Ishikawa (cell line): Measurements from ENCODE around the gene ADSL.

Experiments used
- CEBPB ChIP-seq: IDR thresholded peaks from 2 replicates; pipeline ENCODE4 v1.6.1; 2012
- CREB1 ChIP-seq: IDR thresholded peaks from 2 replicates; pipeline ENCODE4 v1.6.1; 2012; ENCODE audit warnings: low read depth
- EGR1 ChIP-seq: IDR thresholded peaks from 2 replicates; pipeline ENCODE4 v1.6.1; 2012
- EP300 ChIP-seq: IDR thresholded peaks from 2 replicates; pipeline ENCODE4 v1.6.1; 2012; ENCODE audit warnings: borderline replicate concordance
- FOXM1 ChIP-seq: IDR thresholded peaks from 2 replicates; pipeline ENCODE4 v1.6.1; 2012; ENCODE audit warnings: low read depth, borderline replicate concordance
- MAX ChIP-seq: IDR thresholded peaks from 2 replicates; pipeline ENCODE4 v1.6.1; 2012
- NFIC ChIP-seq: IDR thresholded peaks from 2 replicates; pipeline ENCODE4 v1.6.1; 2012
- RAD21 ChIP-seq: IDR thresholded peaks from 2 replicates; pipeline ENCODE4 v1.6.1; 2012; ENCODE audit warnings: low read depth
- TAF1 ChIP-seq: IDR thresholded peaks from 2 replicates; pipeline ENCODE4 v1.6.1; 2012; ENCODE audit warnings: low read depth, mild to moderate bottlenecking
- TCF12 ChIP-seq: IDR thresholded peaks from 2 replicates; pipeline ENCODE4 v1.6.1; 2012; ENCODE audit warnings: low read depth
- TEAD4 ChIP-seq: IDR thresholded peaks from 2 replicates; pipeline ENCODE4 v1.6.1; 2012
- USF1 ChIP-seq: IDR thresholded peaks from 2 replicates; pipeline ENCODE4 v1.6.1; 2012
- YY1 ChIP-seq: IDR thresholded peaks from 2 replicates; pipeline ENCODE4 v1.6.1; 2012; ENCODE audit warnings: low read depth
- ZBTB7A ChIP-seq: IDR thresholded peaks from 2 replicates; pipeline ENCODE4 v1.6.1; 2012; ENCODE audit warnings: low read depth
- TF ChIP-seq, protein P1 (sequence below): IDR thresholded peaks from 2 replicates; pipeline ENCODE4 v1.6.1; 2012; ENCODE audit warnings: low read depth, mild to moderate bottlenecking

ADSL gene

DNA sequence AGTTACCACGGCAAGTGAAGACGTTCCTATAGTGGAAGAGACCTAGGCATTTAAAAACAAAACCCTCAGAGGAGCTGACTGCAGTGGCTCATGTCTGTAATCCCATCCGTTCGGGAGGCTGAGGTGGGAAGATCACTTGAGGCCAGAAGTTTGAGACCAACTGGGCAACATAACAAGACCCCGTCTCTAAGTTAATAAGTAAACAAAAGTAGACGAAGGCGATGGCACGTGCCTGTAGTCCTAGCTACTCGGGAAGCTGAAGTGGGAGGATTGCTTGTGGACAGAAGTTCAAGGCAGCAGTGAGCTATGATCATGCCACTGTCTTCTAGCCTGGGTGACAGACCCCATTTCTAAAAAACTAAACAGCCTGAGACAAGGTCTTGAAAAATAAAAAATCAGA lies 3.8 kb upstream of the ADSL start:
- TF ChIP-seq NFIC, result no peak
- TF ChIP-seq, protein P1, sequence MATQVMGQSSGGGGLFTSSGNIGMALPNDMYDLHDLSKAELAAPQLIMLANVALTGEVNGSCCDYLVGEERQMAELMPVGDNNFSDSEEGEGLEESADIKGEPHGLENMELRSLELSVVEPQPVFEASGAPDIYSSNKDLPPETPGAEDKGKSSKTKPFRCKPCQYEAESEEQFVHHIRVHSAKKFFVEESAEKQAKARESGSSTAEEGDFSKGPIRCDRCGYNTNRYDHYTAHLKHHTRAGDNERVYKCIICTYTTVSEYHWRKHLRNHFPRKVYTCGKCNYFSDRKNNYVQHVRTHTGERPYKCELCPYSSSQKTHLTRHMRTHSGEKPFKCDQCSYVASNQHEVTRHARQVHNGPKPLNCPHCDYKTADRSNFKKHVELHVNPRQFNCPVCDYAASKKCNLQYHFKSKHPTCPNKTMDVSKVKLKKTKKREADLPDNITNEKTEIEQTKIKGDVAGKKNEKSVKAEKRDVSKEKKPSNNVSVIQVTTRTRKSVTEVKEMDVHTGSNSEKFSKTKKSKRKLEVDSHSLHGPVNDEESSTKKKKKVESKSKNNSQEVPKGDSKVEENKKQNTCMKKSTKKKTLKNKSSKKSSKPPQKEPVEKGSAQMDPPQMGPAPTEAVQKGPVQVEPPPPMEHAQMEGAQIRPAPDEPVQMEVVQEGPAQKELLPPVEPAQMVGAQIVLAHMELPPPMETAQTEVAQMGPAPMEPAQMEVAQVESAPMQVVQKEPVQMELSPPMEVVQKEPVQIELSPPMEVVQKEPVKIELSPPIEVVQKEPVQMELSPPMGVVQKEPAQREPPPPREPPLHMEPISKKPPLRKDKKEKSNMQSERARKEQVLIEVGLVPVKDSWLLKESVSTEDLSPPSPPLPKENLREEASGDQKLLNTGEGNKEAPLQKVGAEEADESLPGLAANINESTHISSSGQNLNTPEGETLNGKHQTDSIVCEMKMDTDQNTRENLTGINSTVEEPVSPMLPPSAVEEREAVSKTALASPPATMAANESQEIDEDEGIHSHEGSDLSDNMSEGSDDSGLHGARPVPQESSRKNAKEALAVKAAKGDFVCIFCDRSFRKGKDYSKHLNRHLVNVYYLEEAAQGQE, result no peak
- TF ChIP-seq USF1, result no peak
- no peak for TF ChIP-seq ZBTB7A
- TF ChIP-seq TAF1, result no peak
- no peak for TF ChIP-seq EGR1
- no peak for TF ChIP-seq EP300

- TF ChIP-seq TEAD4, result no peak
- TF ChIP-seq FOXM1, result no peak
- no peak for TF ChIP-seq CEBPB
- TF ChIP-seq TAF1, result no peak
- TF ChIP-seq NFIC, result no peak
- TF ChIP-seq EP300, result no peak
- TF ChIP-seq TCF12, result no peak
- TF ChIP-seq USF1, result no peak
- no peak for TF ChIP-seq MAX
- no peak for TF ChIP-seq CREB1
- TF ChIP-seq, protein P1, result no peak
- no peak for TF ChIP-seq EGR1
- no peak for TF ChIP-seq ZBTB7A
Measured at GRCh38 chr22:40345271-40345670, 1.0 kb upstream of the ADSL start.

DNA sequence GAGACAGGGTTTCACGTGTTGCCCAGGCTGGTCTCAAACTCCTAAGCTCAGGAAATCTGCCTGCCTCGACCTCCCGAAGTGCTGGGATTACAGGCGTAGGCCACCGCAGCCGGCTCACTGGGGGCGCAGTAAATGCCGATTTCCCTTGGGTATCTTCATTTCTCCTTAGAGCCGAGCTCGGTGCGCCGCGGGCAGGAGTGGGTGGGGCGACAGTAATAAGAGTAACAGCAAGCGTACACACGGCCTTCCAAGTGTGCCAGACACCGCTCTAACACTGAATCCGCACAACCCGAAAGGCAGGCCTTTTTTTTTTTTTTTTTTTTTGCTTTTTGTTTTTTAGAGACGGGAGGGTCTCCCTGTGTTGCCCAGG lies 500 bp upstream of the ADSL start:
- TF ChIP-seq NFIC, result no peak
- no peak for TF ChIP-seq CEBPB
- TF ChIP-seq RAD21, result no peak

- TF ChIP-seq TAF1 (no peak), NFIC (no peak), EGR1 (no peak), TEAD4 (no peak), FOXM1 (no peak), RAD21 (no peak), MAX (no peak), EP300 (no peak), USF1 (no peak), CEBPB (no peak), CREB1 (no peak), ZBTB7A (no peak), TCF12 (no peak), YY1 (no peak)
- TF ChIP-seq, protein P1, result no peak
Measured at GRCh38 chr22:40347300-40347699, 1.0 kb downstream of the ADSL start.
